RKO (cell line): Measurements from ENCODE around the gene B3GNT2.
"Not testable (repeated sequence)": the region's sequence is repeated elsewhere in the genome, so short reads cannot be mapped to it uniquely, and the experiment has no call there.

ENCODE experiments used
- DNase-seq: peaks from one replicate; pipeline ENCODE4 v3.0.0-alpha.2; 2016; ENCODE audit warnings: low spot score

B3GNT2 gene

DNA sequence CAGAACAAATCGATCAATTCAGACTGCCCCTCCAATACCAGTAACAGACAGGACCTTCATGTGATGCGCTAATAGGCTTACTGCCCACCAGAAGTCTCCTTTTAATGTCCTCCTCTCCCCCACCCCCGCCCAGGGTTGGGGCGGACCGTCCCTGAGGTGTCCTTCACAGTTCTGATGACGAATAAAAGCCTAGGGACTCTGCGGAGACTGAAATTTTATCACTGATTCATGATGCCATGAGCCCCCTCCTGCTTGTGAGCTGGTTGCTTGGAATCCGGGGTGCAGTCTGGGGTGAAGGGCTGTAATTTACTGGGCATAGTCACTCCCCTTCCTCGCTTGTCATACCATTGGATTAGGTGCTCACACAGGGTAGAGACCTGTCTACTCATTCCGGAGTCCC lies 42.3 kb downstream of the B3GNT2 start:
- no peak for DNase-seq

DNA sequence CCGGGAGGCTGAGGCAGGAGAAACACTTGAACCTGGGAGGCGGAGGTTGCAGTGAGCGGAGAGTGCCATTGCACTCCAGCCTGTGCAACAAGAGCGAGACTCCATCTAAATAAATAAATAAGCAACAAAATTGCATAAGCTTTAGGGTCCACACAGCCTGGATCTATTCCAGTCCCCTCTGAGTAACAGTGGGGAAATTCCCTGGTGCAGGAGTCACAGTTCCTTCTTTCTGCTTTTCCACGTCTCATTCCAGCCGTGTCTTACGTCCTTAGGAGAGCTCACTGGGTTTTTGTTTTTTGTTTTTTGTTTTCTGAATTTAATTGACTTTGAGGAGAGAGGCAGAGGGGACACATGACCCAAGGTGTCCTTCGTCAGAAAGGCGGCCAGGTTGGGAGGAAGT lies 44.6 kb downstream of the B3GNT2 start:
- DNase-seq, result no peak

DNA sequence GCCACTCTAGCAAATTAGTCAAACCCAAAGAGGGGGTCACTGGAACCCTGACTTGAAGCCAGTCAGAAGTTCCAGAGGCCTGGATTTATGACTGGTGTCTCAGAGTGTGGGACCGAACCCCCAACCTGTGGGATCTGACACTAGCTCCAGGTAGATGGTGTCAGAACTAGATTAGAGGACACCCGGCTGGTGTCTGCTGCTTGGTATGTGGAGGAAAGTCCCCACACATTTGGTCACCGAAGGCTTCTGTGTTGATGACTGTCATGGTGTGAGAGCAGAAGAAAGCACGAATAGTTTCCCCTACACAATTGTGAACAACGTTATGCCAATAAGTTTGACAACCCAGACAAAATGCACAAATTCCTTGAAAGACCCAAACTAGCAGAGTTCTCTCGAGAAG lies 48.1 kb downstream of the B3GNT2 start:
- no peak for DNase-seq

DNA sequence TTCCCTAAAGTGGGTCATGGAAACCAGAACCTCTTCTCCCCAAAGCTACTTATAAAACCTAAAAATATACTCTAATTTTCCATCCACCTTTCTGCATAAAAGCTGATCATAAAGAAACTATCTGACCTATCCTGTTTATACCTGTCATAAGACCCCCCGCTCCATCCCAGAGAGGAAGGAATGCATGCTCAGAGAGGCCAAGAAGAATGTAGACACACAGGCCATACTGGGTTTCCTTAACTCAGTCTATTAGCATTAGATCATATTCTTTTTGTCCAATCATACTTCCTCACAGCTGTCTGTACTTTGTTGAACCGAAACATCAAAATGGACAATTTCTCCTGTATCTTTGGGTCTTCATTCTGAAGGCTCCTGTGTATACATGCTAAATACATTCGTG lies 52.3 kb downstream of the B3GNT2 start:
- no peak for DNase-seq

DNA sequence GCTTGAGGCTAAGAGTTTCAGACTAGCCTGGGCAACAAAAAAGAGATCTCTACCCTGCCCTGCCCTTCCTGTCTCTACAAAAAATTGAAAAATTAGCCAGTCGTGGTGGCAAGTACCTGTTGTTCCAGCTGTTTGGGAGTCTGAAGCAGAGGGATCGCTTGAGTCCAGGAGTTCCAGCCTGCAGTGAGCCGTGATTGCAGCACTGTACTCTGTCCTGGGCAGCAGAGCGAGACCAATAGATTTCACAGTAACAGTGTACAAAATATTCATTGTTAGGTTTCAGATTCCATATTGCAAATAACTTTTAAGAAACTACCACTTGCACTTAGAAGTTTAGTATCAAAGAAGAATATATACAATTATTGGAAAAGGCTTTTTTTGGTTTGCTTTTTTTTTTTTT lies 54.3 kb downstream of the B3GNT2 start:
- DNase-seq, result no peak

DNA sequence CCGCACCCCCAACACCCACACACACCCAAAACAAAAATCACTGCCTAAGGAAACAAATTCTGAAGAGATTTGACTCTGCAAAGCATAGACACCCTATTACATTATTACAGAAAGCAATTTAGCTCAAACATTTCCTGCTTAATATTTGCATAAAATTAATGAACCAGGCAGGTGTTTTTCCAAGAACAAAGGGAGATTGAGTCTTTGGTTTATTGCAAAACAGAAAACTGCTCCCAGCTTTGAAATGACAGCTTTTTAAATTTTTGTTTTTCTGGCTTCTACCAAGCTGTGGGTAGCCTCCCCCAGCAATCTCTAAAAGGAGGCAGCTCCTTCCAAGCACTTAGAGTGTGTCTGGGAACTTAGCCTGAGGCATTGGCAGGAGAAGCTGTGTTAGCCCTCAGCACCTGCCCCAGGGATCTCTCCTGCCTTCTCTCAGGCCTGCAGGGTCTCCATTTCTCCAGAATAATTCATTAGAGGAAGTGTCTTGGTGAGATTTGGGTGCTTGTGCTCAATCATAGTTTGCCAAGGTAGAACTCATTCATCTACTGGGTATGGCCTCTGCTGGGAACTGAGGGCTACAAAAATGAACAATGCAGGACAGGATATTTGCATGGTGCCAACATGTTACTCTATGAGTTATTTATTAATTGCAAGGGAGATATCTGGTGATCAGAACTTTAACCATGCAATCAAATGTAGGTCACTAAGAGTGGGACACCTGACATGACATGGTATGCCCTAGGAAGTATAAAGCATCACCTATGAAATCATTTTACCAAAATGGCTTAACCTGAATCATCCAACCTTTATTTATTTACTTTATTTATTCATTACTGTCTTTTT lies 58.7 kb downstream of the B3GNT2 start:
- no peak for DNase-seq

DNA sequence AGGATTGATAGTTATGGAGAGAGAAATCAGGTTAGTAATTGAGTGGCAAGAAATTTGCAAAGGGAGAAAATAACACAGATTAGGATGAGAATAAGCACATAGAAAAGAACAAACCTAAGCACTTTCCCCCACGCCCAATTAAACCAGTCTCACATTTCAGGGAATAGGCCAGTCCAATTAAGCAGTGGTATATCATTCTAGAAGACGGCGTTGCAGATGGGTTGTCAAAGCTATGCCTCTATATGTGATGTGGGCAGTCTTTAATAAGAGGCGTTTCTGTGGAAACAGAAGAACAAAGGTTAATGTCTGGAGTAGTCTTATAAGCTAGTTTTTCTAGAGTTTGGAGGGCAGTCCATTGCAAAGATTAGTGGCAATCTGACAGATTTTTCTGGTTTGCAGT lies 61.6 kb downstream of the B3GNT2 start:
- no peak for DNase-seq

DNA sequence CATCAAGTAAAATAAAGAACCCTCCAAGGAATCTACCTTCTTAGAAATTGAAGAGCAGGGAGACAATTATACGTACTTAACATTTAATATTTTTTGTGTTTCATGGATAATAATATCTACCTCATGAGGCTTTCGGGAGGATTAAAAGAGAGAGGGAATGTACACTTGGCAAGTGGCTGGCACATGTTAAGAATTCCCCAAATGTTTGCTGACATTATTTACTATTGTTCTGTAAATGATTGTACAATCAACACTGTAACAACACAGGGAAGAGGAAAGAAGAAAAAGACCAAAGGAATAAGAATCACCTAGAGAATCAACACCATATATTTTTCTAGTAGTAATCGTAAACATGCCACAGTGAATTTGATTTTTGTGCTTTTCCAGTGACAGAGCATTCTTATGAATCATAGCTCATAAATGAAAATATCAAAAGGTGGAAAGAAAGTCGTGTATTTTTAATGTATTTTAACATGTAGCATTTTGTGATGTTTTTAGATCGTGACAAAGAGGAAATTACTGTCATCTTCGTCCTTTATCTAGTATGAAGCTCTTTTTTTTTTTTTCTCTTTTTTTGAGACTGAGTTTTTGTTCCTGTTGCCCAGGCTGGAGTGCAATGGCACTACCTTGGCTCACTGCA lies 67.3 kb downstream of the B3GNT2 start:
- no peak for DNase-seq

DNA sequence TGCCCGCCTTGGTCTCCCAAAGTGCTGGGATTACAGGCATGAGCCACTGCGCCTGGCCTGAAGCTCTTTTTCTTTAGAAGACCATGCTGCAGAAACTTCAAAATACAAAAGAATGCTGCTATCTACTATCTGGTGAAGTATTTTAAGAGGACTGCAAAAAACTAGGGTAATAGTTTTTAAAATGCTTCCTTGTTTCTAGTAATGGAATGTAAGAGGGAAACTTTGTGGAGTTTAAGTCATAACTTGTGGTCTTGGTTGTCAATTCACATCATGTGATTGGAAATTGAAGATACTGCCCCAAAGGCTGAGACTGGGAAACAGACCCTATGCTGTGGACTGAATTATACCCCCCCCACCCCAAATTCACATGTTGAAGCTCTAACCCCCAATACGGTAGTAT lies 68.3 kb downstream of the B3GNT2 start:
- DNase-seq, result no peak

DNA sequence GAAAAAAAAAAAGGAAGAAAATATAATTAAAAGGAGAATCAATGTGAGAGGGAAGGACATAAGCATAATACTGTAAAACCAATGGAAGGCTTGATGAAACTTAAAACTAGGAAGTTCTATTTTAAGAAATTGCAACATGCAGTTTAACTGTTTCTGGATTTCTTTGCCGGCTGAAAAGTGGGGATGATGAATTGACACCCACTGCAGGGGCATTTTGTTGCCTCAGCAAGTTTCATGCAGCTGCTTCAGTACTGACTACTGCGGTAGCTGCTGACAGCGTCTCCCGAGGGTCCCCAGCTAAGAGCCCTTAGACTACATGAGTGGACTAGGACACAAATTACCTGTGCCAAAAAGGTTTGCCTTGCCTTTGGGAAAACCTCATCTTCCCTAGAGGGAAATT lies 69.2 kb downstream of the B3GNT2 start:
- no peak for DNase-seq

DNA sequence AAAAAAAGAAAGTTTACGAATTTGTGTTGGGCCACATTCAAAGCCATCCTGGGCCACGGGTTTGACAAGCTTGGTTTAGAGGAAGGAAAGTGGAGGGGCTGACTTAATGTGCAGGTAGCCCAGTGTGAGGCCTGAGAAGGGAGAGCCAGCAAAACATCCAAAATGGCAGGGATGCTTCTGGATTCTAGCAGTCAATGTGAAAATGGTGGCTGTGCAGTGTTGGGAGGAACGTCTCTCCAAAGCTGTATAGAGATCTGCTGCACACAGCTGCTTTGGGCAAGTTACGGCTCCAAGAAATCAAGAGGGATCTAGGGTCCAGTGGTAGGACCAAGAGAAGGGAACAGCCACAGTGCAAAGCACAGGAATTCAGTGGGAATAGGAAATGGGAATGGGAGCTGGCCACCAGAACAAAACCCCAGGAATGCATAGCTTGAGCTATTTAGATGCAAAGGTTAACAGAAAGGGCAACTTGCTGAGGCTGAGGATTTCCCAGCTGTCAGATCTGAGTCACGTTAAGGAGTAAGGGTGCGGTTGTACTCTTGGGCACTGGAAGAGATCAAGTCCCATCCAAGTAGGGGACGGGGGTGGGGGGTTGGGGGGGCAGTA lies 70.6 kb downstream of the B3GNT2 start:
- no peak for DNase-seq

DNA sequence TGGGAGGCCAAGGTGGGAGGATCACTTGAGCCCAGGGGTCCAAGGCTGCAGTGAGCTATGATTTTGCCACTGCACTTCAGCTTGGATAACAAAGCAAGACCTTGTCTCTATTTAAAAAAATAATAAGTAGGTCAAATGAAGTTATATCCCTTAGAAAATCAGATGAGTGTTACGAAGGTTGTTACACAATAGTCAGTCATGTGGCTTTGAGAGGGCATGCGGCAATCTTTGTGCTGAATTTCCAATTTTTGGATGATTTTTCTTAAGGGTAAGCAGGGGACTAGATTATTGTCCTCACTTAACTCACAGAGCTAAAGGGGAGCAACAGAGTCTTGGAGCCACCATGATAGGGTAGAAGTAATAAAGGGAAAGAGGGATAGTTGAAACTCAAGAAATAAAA lies 71.8 kb downstream of the B3GNT2 start:
- DNase-seq, result no peak

DNA sequence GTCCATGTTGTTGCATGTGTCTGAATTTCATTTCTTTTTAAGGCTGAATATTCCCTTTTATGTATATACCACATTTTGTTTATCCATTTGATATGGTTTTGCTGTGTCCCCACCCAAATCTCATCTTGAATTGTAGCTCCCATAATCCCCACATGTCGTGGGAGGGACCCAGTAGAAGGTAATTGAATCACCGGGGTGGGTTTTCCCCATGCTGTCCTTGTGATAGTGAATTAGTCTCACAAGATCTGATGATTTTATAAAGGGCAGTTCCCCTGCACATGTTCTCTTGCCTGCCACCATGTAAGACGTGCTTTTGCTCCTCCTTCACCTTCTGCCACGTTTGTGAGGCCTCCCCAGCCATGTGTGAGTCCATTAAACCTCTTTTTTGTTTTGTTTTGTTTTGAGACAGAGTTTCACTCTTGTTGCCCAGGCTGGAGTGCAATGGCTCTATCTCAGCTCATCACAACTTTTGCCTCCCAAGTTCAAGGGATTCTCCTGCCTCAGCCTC lies 72.8 kb downstream of the B3GNT2 start:
- DNase-seq, result not testable (repeated sequence)

DNA sequence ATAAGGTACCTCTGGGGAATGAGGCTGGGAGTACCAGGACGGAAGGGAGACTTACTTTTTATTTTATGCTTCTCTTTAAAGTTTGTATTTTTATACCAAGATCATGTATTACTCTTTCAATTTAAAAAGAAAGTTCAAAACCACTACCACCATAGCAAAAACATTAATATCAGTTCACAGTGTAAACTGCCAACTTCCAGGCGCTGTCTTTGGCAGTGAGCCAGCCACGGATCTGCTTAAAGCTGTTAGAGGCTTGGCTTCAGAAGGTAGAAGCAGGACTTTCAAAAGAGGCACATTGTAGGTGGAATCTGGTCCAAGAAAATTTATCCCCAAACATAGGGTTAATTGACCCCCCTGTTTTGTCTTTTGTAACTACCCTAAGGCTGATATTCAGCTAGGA lies 74.8 kb downstream of the B3GNT2 start:
- DNase-seq, result no peak
